Stimulated activated CD4-positive, alpha-beta T cell treated with anti-CD3 and anti-CD28 coated beads, TNF-alpha, amount 100 ng/mL, for 24 hours (primary cell): ENCODE results near the gene ETV7.

Experiments
- DNase-seq, 3 experiments: peaks; one replicate each; pipeline ENCODE4 v3.0.0-alpha.2; 2020; ENCODE audit warnings: low read depth in 3 of 3

Gene ETV7

GRCh38 chr6:36323062-36323461 lies 64.4 kb downstream of the ETV7 start:
- DNase-seq: no peak

GRCh38 chr6:36322591-36322990 lies 64.9 kb downstream of the ETV7 start:
- no peak for DNase-seq

GRCh38 chr6:36320475-36320874 lies 67.0 kb downstream of the ETV7 start:
- DNase-seq: no peak

- DNase-seq: no peak
Measured at GRCh38 chr6:36319821-36320220, 67.6 kb downstream of the ETV7 start.

GRCh38 chr6:36319436-36319762 lies 68.1 kb downstream of the ETV7 start:
- DNase-seq: no peak

- no peak for DNase-seq
Measured at GRCh38 chr6:36318690-36319435, 68.6 kb downstream of the ETV7 start.

GRCh38 chr6:36317623-36318022 lies 69.8 kb downstream of the ETV7 start:
- DNase-seq: no peak
